HG03432 (cell line): ENCODE results near the gene PRDM16.

Experiments
- ATAC-seq: cut with Tn5 transposase; IDR thresholded peaks from one replicate; pipeline ENCODE4 v1.9.1; 2021; ENCODE audit warnings: mild to moderate bottlenecking, moderate library complexity; ENCODE audit not compliant: unreplicated experiment

Gene PRDM16

GRCh38 chr1:3053366-3053980 lies 15.5 kb upstream of the PRDM16 start:
- ATAC-seq = no peak

DNA sequence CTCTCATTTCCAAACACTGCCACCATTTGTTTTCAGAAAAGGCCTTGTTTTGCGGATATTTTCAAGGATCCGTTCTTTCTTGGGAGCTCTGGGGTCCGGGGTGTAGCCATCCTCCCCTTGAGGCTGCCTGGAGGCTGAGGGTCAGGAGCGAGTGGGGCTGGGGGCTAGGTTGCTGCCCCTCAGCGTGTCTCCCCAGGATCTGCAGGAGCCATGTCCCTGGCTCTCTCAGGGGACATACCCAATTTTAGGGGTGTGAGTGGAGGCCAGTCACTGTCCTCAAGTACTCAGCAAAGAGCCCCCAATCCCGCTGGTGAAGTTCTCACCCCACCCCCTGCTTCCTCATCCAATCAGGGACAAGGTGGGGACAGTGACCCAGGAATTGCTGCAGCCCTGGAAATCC lies 15.0 kb upstream of the PRDM16 start:
- ATAC-seq = no peak

GRCh38 chr1:3054474-3054873 lies 14.5 kb upstream of the PRDM16 start:
- no peak for ATAC-seq

DNA sequence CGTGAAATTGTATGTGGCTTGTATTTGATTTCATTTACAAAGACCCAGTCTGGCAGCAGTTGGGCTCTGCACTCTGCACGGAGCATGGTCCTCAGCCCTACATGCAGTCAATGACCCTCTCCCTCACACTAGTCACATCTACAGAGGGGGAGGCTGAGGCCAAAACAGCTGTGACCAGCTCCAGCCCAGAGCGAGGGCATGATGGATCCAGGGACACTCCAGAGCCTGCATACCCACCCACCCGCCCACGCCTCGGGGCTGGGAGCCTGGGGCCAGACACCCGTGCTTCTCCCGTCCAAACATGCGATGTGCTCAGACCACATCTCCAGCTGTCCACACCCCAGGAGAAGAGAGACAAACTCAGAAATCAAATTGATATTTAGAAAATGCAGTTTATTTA lies 14.0 kb upstream of the PRDM16 start:
- no peak for ATAC-seq

DNA sequence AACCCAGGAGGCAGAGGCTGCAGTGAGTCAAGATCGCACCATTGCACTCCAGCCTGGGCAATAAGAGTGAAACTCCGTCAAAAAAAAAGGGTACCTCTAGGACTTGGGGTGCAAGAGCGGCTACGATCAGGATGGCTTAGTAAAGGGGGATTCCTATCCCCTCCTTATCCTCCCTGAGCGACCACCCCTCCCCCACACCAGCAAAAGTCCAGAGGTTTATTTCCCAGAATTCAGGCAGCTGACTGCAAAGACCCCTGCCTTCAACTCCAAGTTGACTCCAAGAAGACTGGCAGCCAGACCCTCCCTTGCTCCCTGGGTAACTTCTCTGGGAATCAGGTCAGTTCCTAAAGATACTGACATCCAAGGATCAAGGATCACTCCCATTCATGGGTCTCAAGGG lies 12.4 kb upstream of the PRDM16 start:
- ATAC-seq = no peak

DNA sequence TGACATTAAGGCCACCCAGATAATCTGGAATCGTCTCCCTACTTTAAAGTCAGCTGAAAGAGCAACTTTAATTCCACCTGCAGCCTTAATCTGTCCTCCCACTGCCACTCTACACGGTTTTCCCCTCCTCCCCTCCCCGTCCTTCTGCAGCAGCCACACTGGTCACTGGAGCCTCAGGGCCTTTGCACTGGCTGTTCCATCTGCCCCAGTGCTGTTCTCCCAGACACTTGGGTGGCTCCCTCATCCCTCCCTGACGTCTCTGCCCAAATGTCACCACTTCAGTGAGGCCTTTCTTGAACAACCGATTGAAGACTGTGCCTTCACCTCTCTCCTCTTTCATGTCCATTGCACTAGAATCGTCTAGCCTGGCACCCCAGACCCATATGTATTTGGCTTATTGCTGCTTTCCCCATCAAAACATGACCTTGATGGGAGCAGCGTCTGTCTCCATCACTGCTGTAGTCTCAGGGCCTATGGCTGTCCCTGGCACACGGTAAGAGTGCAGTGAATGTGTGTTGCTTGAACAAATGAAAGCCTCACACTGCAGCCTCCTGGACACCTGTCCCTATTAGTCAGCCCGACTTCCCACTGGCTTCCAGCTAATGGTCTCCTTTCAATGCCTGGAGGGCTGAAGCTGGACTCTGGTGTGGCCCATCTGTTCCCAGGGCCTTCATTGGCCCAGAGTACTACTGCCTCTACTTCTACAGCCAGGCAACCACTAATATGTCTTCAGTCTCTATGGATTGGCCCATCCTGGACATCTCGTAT lies 10.6 kb upstream of the PRDM16 start:
- ATAC-seq = no peak

DNA sequence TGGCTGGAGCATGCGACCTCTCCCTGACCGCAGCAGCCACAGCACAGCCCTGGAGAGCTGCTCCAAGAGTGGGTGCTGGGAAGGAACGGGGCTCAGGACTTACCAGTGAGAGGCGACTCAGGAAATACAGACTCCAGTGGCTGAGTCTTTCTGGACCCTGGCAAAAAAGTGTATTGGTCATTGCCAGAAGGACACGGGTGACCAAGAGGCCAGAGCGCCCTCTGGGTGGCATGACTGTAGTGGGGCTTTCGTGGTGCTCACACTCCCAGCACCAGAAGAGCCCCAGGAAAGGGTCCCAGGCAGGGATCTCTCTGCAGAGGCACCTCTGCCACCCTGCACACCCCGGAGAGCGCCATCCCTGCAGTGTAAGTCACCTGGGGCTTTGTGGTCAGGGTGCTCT lies 8.9 kb upstream of the PRDM16 start:
- ATAC-seq = no peak

DNA sequence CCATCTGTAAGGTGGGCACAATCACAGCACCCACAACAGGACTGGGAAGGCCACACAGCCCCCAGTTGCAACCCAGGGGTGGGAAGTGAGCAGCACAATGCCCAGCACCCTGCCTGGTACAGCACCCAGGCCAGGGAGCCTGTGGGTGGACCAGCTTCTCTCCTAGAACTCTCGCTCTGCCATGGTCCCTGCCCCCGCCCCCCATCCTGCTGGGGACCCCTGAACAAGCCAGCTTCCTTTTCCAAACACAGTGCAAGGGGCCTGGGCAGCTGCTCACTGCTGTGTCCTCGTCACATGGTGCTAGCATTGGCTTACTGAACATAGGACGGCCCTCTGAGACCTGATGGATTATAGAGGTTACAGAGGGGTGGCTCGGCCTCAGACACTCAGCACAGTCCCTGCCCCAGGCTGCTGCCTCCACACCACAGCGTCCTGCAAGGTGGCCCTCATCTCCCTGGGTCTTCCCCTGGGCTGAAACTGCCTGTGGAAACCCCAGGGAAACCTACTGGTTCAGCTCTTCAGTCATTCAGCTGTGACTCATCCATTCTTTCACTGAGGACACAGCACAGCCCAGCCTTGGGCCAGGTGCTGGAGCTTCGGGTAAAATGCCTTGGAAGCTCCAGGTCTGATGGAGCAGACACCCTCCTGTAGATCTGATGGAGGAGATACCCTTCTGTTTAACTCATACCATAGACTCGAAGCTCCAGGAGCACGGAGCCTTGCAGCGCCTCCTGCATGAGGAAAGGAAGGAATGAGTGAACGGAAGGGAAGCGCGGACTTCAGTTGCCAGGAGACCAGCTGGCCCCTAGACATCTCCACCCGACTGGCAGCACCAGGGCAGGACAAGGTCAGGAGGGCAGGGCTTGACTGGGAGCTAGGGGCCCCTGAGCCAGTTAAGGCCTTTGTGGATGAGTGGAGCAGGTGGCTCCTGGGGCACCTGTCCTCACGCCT lies 8.1 kb upstream of the PRDM16 start:
- no peak for ATAC-seq

- ATAC-seq = no peak
Observed at GRCh38 chr1:3061566-3061965, 7.4 kb upstream of the PRDM16 start.

GRCh38 chr1:3061981-3062615 lies 6.9 kb upstream of the PRDM16 start:
- no peak for ATAC-seq

DNA sequence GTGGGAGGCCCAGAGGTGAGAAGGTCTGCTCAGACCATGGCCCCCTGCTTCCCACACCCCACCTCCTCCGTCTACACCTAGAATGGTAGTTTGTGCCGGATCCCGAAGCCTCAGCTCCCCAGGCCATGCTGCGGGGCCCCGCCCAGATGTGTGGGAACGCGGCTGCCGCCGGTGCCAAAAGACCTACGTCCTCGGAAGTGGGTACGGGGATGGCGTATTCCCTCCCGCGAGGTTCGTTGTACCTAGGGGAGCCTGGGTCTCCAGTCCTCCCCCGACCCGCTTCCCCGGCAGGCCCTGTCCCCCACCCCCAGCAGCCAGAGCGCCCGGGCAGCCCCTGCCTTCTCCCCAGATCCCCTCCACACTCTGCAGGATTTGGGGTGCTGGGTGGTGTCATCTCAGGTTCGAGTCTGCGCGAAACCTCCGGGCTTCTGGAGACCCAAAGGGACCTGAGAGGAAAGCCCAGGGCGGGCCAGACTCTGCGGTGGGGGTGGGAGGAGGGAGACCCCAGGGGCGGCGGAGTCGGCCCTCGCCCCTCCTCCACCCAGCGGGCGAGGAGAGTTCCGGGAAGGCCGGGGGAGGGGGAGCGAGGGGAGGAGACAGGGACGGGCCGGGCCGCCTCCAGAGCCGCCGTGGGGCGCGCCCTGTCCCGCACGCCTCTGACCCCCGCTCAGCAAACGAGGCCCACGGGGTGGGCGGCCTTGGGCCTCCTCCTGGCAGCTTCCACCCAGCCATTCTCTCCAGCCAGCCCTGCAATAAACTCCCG lies 6.2 kb upstream of the PRDM16 start:
- no peak for ATAC-seq

- no peak for ATAC-seq
Observed at GRCh38 chr1:3063379-3064295, 5.4 kb upstream of the PRDM16 start.

DNA sequence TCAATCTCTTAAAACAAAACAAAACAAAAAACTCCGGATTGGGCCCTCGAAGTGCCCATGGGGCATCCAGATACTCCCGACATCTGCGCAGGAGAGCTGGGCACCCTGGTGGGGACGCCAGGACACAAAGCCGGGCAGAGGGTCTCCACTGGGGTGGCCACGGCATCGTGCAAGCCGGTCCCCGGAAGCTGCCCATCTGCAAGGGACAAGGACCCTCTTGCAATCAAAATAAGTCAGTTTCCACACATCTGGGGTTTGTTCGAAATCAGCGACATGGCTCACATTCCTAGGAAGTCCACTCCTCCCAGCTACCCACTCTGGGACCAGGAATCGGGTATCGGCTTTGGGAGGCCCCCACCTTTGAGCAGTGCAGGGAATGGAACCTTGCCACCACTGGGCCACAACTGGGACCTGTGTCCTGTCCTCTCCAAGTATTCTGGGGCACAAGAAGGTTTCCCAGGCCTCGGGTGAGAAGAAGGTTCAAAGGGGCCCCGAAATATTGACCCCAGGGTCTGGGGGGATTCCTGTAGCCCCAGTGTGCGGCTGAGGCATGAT lies 4.6 kb upstream of the PRDM16 start:
- no peak for ATAC-seq

DNA sequence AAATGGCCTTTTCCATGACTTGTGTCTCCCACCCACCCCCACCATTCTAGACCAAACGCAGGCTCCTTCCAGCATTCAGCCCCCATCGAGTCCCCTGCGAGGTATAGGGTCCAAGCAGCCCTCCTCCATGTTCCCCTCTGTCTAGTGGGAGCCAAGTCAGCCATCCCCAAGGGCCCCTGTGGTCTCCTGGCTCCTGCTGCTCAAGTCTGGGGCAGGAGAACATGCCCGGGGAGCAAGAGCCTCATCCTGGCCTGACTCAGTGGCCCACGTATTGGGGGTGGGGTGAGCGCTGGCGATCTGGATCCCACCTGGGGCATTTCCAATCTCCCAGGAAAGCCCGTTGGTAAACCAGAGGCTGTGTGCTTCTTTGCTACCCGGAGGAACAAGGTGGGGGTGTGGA lies 4.1 kb upstream of the PRDM16 start:
- ATAC-seq = no peak

GRCh38 chr1:3065396-3065795 lies 3.6 kb upstream of the PRDM16 start:
- no peak for ATAC-seq

DNA sequence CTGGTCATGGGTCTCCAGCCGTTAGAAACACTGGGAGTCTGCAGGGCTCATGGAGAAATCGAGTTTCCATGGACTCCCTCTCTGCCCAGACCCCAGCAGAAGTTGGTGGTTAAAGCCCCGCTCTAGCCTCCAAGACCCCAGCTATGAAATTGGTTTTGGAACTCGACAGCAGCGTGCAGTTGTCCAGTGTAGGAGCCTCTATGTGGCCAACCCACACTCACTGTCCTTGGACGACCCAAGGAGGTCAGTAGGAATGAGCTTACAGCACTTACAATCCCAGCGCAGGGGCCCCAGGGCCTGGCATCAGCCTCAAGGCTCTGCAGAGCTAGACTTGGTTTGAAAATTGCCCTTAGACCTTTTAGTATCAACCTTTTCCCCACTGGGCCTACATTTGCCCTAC lies 3.2 kb upstream of the PRDM16 start:
- no peak for ATAC-seq

- no peak for ATAC-seq
Observed at GRCh38 chr1:3066250-3066711, 2.7 kb upstream of the PRDM16 start.

DNA sequence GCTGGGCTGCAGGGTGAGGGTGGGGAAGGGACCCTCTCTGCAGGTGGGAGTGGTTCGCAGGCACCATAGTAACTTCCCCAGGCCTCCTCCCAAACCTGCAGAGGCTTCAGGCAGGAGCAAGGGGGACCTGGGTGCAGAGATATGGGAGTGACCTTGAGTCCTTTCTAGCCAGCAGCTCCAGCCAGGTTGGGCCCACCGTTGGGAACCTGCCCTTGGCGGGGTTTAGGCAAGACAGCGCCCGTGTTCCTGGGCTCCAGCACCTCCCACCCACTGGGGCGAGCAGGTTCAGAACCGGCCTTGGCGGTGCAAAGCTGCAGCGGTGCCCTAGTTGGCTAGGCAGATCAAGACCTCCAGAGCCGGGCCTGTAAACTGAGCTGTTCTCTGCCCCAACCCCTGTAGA lies 2.2 kb upstream of the PRDM16 start:
- no peak for ATAC-seq

- ATAC-seq = no peak
Observed at GRCh38 chr1:3067301-3067670, 1.7 kb upstream of the PRDM16 start.
